Endothelial cell of umbilical vein (primary cell): ENCODE measurements around the gene POU2F3.

Experiments used
- EZH2 ChIP-seq: IDR thresholded peaks from 2 replicates; pipeline ENCODE4 v1.6.1; 2012; ENCODE audit warnings: borderline replicate concordance, low read depth, mild to moderate bottlenecking, moderate library complexity, low read length, inconsistent platforms; ENCODE audit not compliant: severe bottlenecking
- GATA2 ChIP-seq: IDR thresholded peaks from 2 replicates; pipeline ENCODE4 v1.7.0; 2011; ENCODE audit warnings: low read depth, mild to moderate bottlenecking, moderate library complexity, mixed read lengths, low read length; ENCODE audit not compliant: insufficient read length, insufficient read depth
- JUN ChIP-seq: IDR thresholded peaks from 2 replicates; pipeline ENCODE4 v1.6.1; 2011; ENCODE audit warnings: borderline replicate concordance, low read depth; ENCODE audit not compliant: insufficient read length, insufficient read depth
- MAX ChIP-seq: IDR thresholded peaks from 2 replicates; pipeline ENCODE4 v1.6.1; 2011; ENCODE audit not compliant: insufficient read depth, insufficient read length
- MYC ChIP-seq: IDR thresholded peaks from one replicate; pipeline ENCODE4 v1.6.1; 2011; ENCODE audit warnings: mild to moderate bottlenecking, low read depth, low read length
- POLR2A ChIP-seq: IDR thresholded peaks from 2 replicates; pipeline ENCODE4 v1.6.1; 2012; ENCODE audit warnings: low read depth, mild to moderate bottlenecking, control low read depth, low read length
- POLR2AphosphoS5 ChIP-seq: IDR thresholded peaks from 2 replicates; pipeline ENCODE4 v1.6.1; 2012; ENCODE audit warnings: low read depth, mild to moderate bottlenecking, control low read depth, low read length, moderate library complexity; ENCODE audit not compliant: insufficient read depth
- TF ChIP-seq, protein P1 (sequence below), 2 donors: IDR thresholded peaks; 1 replicate in 1 of 2; 2 replicates in 1 of 2; pipeline ENCODE4 v1.5.1; 2011; ENCODE audit warnings: low read length in 2 of 2, mild to moderate bottlenecking in 2 of 2, moderate library complexity in 2 of 2, control low read depth in 1 of 2, inconsistent platforms in 1 of 2, low read depth in 1 of 2; ENCODE audit not compliant: insufficient read depth in 1 of 2; ENCODE audit errors: extremely low read depth in 1 of 2

GRCh38 chr11:120354068-120354467, 114.1 kb downstream of the POU2F3 start:
- TF ChIP-seq MAX (no peak), POLR2A (no peak), EZH2 (no peak), JUN (no peak), POLR2AphosphoS5 (no peak), GATA2 (no peak), MYC (no peak)
- TF ChIP-seq, protein P1, sequence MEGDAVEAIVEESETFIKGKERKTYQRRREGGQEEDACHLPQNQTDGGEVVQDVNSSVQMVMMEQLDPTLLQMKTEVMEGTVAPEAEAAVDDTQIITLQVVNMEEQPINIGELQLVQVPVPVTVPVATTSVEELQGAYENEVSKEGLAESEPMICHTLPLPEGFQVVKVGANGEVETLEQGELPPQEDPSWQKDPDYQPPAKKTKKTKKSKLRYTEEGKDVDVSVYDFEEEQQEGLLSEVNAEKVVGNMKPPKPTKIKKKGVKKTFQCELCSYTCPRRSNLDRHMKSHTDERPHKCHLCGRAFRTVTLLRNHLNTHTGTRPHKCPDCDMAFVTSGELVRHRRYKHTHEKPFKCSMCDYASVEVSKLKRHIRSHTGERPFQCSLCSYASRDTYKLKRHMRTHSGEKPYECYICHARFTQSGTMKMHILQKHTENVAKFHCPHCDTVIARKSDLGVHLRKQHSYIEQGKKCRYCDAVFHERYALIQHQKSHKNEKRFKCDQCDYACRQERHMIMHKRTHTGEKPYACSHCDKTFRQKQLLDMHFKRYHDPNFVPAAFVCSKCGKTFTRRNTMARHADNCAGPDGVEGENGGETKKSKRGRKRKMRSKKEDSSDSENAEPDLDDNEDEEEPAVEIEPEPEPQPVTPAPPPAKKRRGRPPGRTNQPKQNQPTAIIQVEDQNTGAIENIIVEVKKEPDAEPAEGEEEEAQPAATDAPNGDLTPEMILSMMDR (IDR thresholded peaks at IDR 0.05; ENCODE audit: extremely low read depth in 1 of 2, insufficient read depth in 1 of 2, low read depth in 1 of 2, low read length in 2 of 2), result no peak
